Stimulated activated CD4-positive, alpha-beta T cell treated with anti-CD3 and anti-CD28 coated beads, TNF-alpha, amount 100 ng/mL, for 1 hour (primary cell): ENCODE measurements around the gene MAEA.
A peak's percentile ranks its signal among the peaks of the same experiment; 100 is the strongest.

Experiments
- DNase-seq, 3 donors: peaks; one replicate each; pipeline ENCODE4 v3.0.0-alpha.2; 2020; ENCODE audit warnings: low read depth in 3 of 3, low spot score in 1 of 3

MAEA gene

GRCh38 chr4:1299301-1299860 lies 9.7 kb downstream of the MAEA start:
- DNase-seq, result no peak

DNA sequence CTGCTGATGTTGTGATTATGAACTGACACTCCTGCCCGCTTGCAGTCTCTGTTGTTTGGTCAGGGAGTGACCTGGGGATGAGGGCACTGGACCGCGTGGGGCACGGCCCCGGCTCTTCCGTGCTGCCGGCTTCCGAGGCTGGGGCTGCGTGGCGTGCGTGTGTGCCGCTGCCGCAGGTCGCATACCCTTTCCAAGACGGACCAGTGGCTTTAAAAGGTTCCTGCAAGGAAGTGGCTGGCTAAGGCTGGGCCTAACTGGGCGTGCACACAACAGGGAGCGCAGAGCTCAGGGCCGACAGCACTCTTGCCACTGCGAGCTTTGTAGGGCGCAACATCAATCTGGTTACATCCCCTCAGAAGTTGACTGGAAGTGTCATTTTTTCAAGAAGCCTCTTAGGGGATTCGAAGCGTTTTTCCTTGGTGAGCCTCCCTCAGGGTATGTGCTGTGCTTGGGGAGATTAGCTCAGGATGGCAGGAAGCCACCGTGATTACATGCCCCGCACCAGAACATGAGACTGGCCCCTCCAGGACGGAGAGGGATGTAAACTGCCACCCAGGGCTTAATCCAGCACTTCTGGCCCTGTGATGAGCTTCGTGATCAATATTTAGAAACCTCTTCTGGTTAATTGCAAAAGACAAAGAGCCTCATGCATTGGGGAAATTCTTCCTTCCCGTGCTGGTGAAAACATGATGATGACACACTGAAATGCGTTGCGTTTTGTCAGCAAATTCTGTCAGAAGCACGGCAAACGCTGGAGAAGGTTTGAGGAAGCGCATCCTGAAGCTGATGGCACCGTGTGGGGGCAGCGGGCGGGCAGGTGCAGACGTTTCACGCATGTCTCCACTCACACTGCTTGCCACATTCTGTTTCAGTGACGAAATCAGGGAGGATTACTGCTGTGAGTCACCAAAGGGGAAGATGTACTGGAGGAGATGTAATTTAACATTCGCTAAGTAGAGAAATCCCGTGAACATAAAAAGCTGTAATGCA lies 11.1 kb downstream of the MAEA start:
- DNase-seq, result no peak

GRCh38 chr4:1302159-1302558 lies 12.5 kb downstream of the MAEA start:
- DNase-seq, result no peak

DNA sequence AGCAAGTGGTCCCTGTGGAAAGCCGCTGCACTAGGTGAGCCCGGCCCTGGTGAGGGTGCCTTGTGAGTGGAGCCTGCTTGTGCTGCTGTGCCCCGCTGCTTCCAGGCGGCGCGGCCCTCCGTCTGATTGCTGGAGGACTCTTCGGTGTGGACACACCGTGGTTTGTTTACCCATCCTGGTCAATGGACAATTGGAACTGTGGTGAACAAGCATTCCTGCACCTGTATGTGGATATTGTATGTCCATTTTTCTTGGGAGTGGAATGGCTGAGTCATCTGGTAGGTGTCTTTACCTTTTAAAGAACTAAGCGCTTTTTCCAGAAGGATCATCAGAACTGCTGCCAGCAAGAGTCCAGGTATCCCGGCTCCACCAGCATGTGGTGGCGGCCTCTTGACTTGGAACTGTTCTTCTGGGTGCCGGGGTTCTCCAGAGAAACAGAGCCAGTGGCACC lies 15.6 kb downstream of the MAEA start:
- DNase-seq, result no peak

- DNase-seq, result no peak
Observed at GRCh38 chr4:1305781-1306455, 16.2 kb downstream of the MAEA start.

DNA sequence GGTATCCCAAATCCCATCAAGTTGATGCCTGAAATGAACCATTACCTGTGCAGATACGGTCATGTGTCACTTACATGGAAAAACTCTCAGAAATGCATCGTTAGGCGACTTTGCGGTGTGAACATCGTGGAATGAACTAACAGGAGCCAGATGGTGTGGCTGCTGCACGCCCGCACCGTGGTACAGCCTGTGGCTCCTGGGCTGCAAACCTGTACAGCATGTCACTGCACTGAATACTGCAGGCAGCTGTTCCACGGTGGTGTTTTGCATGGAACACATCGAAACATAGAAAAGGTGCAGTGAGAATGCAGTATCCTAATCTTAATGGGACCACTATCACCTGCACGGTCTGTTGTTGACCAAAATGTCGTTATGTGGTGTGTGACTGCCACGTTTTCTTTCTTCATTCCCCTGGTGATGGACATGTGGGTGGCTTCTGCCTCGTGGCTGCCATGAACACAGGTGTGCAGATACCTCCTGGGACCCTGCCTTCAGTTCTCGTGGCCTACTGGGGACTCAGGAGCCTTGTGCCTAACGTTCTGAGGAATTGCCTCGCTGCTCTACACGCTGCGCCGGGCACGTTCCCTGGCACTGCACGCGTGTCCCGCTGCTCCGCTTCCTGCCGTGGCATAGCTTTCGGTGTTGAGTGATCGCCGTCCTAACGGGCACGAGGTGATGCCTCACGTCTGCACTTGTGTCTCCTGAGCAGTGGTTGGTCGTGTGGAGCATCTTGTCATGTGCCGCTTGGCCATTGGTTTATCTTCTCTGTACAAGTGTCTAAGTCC lies 18.5 kb downstream of the MAEA start:
- DNase-seq, result no peak

DNA sequence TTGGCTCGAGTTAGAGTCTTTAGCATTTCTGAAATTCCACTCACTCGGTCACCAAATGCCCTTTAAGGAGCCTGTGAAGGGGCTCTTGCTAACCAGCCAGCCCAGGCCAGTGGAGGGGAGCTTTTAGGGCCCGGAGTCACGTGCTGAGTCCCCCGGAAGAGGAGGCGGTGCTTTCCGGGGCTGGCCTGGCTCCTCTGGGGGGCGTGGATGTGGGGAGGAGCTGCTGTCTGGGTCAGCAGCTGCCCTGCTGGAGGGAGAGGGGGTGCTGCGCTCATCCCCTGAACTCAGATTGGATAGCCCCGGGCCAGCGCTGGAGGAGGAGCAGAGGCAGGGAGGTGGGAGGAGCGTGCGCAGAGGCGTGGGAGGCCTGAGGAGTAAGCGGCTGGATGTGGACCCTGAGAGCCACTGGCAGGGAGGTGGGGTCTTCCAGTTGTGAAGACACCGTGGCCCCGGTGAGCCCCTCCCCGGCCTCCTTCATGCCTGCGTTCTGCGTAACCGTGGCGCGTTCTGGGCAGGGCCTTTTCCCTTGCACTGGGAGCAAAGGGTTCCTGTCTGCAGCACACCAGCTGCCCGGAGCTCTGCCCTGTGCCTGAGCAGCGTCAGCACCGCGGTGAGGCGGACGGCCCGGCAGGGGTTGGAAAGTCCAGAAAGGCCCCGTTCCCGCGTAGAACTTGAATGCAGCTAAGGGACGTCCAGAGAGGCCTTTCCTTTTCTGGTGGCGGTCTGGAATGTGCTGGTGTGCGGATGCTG lies 19.7 kb downstream of the MAEA start:
- DNase-seq, result peak in 1 of 3 donors; percentile 22

- DNase-seq, result no peak
Observed at GRCh38 chr4:1310031-1310795, 20.5 kb downstream of the MAEA start.

- no peak for DNase-seq
Observed at GRCh38 chr4:1310796-1311631, 21.3 kb downstream of the MAEA start.

- DNase-seq, result no peak
Observed at GRCh38 chr4:1312821-1313640, 23.3 kb downstream of the MAEA start.

GRCh38 chr4:1315306-1315705 lies 25.6 kb downstream of the MAEA start:
- no peak for DNase-seq

DNA sequence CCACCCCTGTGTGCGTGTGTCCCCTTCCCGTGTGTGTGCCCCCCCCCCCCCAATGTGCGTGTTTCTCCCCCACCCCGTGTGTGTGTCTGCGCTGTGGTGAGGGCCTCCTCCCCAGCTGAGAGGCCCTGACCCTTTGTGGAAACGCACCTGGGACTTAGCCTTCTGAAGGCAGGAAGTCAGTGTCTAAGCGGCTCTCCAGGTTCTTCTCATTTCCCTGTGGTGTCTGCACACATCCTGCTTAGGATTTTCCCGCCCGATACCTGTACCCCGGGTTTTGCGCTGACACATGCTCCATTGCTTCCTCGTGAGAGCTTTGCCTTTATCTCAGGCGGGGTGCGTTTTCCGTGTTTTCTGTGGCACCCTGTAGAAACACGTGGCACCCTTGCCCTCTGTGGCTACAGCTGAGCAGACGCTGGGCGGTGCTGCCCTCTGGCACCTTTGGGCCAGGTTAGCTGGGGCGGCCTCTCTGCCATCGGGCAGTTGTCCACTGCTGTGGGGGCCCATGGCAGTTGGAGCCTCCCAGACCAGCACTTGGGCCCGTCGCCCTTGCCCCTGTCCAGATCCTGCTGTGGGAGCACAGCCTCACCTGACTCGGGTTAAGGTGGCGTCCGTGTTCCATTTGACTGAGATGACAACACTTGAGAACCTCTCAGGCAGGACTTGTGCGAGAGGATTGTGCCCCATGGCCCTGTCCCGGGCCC lies 26.3 kb downstream of the MAEA start:
- no peak for DNase-seq

- no peak for DNase-seq
Observed at GRCh38 chr4:1316537-1317168, 27.0 kb downstream of the MAEA start.

GRCh38 chr4:1317177-1318045 lies 27.7 kb downstream of the MAEA start:
- DNase-seq, result no peak

DNA sequence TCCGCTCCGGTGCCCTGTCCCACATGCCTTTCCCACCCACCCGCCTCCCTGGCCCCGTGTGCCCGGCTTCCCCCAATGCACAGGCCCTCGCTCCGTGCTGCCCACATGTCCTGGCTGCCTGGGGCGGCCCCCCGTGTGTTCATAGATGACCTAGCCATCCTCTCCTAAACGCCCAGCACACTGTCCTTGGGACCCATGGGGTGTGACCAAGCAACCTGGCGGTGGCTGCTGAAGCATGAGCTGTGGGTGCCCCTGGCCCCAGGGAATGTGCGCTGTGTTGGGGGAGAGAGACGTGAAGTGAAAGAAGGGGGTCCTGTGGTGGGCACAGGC lies 28.3 kb downstream of the MAEA start:
- DNase-seq, result no peak
